NCI-H2107 (cell line): Measurements from ENCODE around the gene DCAF11.
A peak's percentile ranks its signal among the peaks of the same experiment; 100 is the strongest.

Source experiments
- DNase-seq: peaks from one replicate; lab custom pipeline; 2025; lab: John Stamatoyannopoulos, UW

DCAF11 gene

GRCh38 chr14:24139272-24139934, 24.8 kb downstream of the DCAF11 start:
- DNase-seq = peak; percentile 16

- peak; percentile 100 for DNase-seq
These were observed 26.7 kb downstream of the DCAF11 start, which contains the start of gene EMC9 for GRCh38 chr14:24141097-24141880. EMC9 (minus strand) TSS chr14:24141591; CDS start chr14:24141304, 287 bp downstream.

DNA sequence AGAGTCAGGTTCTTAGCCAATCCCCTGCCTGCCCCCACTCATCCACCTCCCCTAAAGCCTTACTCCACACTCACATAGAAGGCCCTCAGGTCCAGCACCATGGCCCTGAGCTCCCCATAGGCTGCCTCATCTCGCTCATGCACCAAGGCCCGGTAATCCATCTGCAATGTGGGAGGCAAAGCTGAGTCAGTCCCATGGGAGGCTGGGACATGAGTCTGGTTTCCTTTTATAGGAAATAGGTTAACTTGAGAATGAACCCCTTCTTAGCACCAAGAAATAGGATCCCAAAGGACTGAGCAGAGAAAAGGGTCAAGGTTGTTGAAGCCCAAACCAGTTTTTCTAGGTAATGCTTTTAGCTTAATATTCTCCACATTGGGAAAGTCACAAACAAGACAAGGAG, 28.9 kb downstream of the DCAF11 start:
- no peak for DNase-seq

GRCh38 chr14:24144451-24144850, 29.9 kb downstream of the DCAF11 start:
- no peak for DNase-seq

GRCh38 chr14:24145219-24145618, 30.6 kb downstream of the DCAF11 start:
- no peak for DNase-seq

DNA sequence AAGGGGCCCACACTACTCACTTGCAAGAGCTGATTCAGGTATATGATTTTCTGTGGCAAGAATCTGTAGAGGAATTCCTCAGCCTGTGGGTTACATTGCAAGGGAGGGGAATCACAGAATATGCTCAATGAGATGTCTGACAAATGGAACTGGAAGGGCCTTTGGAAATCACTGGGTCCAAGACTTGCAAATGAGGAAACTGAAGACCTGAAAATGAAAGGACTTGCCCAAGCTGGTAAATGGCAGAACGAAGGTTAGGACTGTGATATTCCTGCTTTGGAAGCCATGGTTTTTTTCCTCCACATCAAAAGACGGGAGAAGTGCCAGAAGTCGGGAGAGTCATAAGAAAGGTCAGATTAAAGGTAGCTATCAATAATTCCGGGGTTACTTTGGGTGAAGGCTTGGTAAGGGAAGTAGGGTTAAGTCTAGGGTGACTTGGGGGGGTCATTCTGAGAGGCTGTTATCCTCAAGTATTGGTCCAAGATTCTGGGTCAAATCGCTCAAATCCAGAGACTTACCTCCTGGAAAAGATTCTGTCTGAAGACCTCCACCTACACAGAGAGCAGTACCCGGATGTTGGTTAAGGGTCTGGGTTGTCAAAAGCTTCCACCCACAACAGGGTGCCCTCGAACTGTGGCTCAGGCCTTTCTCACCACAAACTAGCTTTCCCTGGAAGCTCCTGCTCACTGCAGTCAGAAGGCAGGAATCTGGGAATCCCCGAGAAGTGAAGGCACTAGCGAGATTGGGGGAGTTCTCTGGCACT, 31.3 kb downstream of the DCAF11 start:
- DNase-seq = no peak

GRCh38 chr14:24146453-24146977, 31.9 kb downstream of the DCAF11 start, which contains the start of gene PSME2:
PSME2 (minus strand) TSS chr14:24146610; CDS start chr14:24146581, 29 bp downstream.
- peak; percentile 97 for DNase-seq

DNA sequence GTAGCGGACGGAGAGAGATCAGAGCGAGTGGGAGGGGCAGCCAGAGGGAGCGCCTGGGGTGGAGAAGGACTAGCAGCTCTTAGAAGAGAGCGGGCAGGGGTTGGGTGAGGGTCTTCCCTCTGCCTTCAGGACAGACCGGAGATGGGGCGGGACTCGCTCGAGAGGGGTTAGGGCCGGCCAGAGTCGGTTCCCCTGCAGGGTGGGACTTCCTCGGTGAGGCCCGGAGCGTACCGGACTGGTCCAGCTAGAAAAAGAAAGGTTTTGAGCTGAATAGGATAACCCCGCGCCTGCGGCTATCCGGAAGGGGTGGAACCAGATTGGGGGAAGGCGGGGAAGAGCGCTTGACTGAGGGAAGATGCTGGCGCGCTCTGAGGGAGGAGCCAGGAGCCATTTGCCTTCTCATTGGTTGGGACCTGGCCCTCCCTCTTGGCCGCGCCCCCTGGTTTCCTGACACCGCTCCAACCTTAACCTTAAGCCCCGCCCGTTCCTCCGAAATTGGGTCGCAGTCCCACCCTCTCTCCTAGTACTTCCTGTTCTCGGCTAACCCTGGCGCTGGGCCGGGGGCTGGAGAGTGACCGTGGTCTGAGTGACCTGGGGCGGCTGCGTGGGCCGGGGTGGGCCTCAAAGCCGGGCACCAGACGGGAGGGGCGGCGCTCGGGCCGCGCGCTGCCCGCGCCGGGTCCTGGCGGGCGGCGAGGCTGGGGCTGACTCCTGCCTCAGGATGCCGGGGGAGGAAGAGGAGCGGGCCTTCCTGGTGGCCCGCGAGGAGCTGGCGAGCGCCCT, 32.6 kb downstream of the DCAF11 start, which contains the start of gene RNF31:
TSS of gene RNF31 (plus strand) at position 521 of the 783 bp plus-strand sequence. CDS start at position 722, 201 bp downstream.
- peak; percentile 99 for DNase-seq

- no peak for DNase-seq
These were observed 33.3 kb downstream of the DCAF11 start for GRCh38 chr14:24147761-24148428.

GRCh38 chr14:24149302-24149969, 34.9 kb downstream of the DCAF11 start:
- DNase-seq = no peak

- DNase-seq = no peak
These were observed 35.5 kb downstream of the DCAF11 start for GRCh38 chr14:24150061-24150460.

DNA sequence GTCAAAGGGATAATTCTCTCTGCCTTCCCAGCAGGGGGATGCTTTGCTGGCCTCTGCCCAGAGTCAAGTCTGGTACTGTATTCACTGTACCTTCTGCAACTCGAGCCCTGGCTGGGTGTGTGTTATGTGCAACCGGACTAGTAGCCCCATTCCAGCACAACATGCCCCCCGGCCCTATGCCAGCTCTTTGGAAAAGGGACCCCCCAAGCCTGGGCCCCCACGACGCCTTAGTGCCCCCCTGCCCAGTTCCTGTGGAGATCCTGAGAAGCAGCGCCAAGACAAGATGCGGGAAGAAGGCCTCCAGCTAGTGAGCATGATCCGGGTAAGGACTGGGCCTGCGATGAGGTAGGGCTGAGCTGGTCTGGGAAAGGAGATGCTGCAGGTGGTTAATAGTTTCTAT, 36.0 kb downstream of the DCAF11 start:
- DNase-seq = no peak

DNA sequence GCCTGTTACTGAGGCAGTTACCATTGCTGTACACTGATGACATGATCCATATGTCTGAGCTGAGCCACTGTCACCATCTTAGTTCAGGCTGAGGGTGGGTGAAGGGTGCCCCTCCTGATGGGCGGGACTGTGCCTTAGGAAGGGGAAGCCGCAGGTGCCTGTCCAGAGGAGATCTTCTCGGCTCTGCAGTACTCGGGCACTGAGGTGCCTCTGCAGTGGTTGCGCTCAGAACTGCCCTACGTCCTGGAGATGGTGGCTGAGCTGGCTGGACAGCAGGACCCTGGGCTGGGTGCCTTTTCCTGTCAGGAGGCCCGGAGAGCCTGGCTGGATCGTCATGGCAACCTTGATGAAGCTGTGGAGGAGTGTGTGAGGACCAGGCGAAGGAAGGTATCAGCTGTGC, 36.4 kb downstream of the DCAF11 start:
- DNase-seq = no peak

DNA sequence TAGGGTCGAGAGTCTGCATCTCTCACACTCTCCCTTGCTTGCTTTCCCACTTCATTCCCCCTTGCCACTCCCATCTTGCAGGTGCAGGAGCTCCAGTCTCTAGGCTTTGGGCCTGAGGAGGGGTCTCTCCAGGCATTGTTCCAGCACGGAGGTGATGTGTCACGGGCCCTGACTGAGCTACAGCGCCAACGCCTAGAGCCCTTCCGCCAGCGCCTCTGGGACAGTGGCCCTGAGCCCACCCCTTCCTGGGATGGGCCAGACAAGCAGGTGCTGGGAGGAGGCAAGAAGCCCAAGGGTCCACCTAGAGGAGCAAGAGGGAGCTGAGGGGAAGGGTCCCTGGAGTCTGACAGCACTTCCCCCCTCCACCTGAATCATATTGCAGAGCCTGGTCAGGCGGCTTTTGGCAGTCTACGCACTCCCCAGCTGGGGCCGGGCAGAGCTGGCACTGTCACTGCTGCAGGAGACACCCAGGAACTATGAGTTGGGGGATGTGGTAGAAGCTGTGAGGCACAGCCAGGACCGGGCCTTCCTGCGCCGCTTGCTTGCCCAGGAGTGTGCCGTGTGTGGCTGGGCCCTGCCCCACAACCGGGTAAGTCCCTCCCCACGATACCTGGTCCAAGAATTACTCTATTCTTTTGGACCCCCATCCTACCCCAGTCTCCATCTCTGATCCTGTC, 37.0 kb downstream of the DCAF11 start:
- no peak for DNase-seq

- DNase-seq = no peak
These were observed 40.5 kb downstream of the DCAF11 start for GRCh38 chr14:24155100-24155499.

- DNase-seq = no peak
These were observed 42.3 kb downstream of the DCAF11 start for GRCh38 chr14:24156840-24157239.

- no peak for DNase-seq
These were observed 42.8 kb downstream of the DCAF11 start for GRCh38 chr14:24157331-24157730.

GRCh38 chr14:24159777-24160498, 45.4 kb downstream of the DCAF11 start:
- DNase-seq = no peak

DNA sequence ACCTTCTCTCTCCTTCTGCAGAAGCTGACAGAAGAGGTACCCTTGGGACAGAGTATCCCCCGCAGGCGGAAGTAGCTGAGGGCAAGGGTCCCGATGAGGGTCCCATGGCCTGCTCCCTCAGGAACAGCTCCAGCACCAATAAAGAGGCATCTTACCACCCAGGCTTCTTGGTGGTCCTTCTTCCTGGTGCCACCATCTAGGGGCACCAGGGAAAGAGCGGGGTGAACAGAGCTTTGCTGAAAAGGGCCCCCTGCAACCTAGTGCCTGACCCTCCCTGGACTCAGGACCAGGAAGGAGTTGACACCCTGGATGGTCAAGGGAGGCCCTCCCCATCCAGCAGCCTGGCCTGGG, 45.9 kb downstream of the DCAF11 start:
- DNase-seq = no peak
